Panc1 (cell line): ENCODE data around the gene DDC.

Experiments
- CTCF ChIP-seq: fragments of 450-650 bp; IDR thresholded peaks from 2 replicates; pipeline ENCODE4 v1.5.1; 2017; ENCODE audit warnings: mild to moderate bottlenecking
- POLR2AphosphoS5 ChIP-seq: IDR thresholded peaks from 2 replicates; pipeline ENCODE4 v1.6.1; 2012; ENCODE audit warnings: mild to moderate bottlenecking, low read depth, low read length, moderate library complexity
- SIN3A ChIP-seq: IDR thresholded peaks from 2 replicates; pipeline ENCODE4 v1.6.1; 2012; ENCODE audit warnings: low read depth, mild to moderate bottlenecking, low read length, moderate library complexity, borderline replicate concordance; ENCODE audit not compliant: insufficient read depth
- TCF7L2 ChIP-seq: IDR thresholded peaks from 2 replicates; pipeline ENCODE4 v1.6.1; 2011; ENCODE audit warnings: mild to moderate bottlenecking, low read depth, low read length, inconsistent platforms
- TF ChIP-seq, protein P1 (sequence below), 2 experiments: IDR thresholded peaks; 2 replicates each; pipeline ENCODE4 v1.6.1; 2011 to 2012; ENCODE audit warnings: low read depth in 2 of 2, control low read depth in 1 of 2, low read length in 1 of 2, mild to moderate bottlenecking in 1 of 2, moderate library complexity in 1 of 2; ENCODE audit not compliant: insufficient read depth in 1 of 2

- no peak for TF ChIP-seq TCF7L2
- TF ChIP-seq CTCF: no peak
- TF ChIP-seq, protein P1, sequence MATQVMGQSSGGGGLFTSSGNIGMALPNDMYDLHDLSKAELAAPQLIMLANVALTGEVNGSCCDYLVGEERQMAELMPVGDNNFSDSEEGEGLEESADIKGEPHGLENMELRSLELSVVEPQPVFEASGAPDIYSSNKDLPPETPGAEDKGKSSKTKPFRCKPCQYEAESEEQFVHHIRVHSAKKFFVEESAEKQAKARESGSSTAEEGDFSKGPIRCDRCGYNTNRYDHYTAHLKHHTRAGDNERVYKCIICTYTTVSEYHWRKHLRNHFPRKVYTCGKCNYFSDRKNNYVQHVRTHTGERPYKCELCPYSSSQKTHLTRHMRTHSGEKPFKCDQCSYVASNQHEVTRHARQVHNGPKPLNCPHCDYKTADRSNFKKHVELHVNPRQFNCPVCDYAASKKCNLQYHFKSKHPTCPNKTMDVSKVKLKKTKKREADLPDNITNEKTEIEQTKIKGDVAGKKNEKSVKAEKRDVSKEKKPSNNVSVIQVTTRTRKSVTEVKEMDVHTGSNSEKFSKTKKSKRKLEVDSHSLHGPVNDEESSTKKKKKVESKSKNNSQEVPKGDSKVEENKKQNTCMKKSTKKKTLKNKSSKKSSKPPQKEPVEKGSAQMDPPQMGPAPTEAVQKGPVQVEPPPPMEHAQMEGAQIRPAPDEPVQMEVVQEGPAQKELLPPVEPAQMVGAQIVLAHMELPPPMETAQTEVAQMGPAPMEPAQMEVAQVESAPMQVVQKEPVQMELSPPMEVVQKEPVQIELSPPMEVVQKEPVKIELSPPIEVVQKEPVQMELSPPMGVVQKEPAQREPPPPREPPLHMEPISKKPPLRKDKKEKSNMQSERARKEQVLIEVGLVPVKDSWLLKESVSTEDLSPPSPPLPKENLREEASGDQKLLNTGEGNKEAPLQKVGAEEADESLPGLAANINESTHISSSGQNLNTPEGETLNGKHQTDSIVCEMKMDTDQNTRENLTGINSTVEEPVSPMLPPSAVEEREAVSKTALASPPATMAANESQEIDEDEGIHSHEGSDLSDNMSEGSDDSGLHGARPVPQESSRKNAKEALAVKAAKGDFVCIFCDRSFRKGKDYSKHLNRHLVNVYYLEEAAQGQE (IDR thresholded peaks at IDR 0.05; ENCODE audit: insufficient read depth in 1 of 2, low read depth in 2 of 2, low read length in 1 of 2): no peak
- no peak for TF ChIP-seq POLR2AphosphoS5
- TF ChIP-seq SIN3A: no peak
These were observed 59.5 kb downstream of the DDC start for GRCh38 chr7:50505553-50506210.
